ENCODE data around the gene GPX6. TPM values are rescaled to one million over a fixed set of nuclear protein-coding genes. Genes with fewer than 3 reads are reported as not detected.
A peak's percentile ranks its signal among the peaks of the same experiment; 100 is the strongest.

GPX6 gene
- total RNA-seq, 1 experiment from 2014 or later: not detected

- Histone ChIP-seq H2BK20ac (ENCODE audit: low read depth, low read length, poor library complexity, severe bottlenecking) (no peak overlapping the region), H4K91ac (ENCODE audit: insufficient read length, low read depth, low read length) (no peak overlapping the region), H3K4ac (ENCODE audit: low read depth, low read length) (no peak overlapping the region), H3K4me2 (ENCODE audit: insufficient read depth, insufficient read length, low read length) (peak overlapping the region; percentile 20), H3K27ac (ENCODE audit: insufficient read length, low read depth, low read length) (no peak overlapping the region), H3K23me2 (ENCODE audit: insufficient read length, low read depth, low read length, poor library complexity, severe bottlenecking) (no peaks in the 10 kb centered on the region), H2AFZ (ENCODE audit: low read length) (no peak overlapping the region), H3K56ac (ENCODE audit: insufficient read length, low read depth, low read length) (no peak overlapping the region), H3K4me1 (ENCODE audit: insufficient read depth, low read length) (no peaks in the 10 kb centered on the region), H3K18ac (ENCODE audit: insufficient read length, low read depth, low read length) (no peak overlapping the region), H3K79me1 (ENCODE audit: insufficient read depth, low read depth, low read length, poor library complexity, severe bottlenecking) (no peaks in the 10 kb centered on the region), H3K14ac (ENCODE audit: insufficient read depth, low read length) (peak overlapping the region; percentile 27; the same call in 1 of the 2 replicates), H2BK120ac (ENCODE audit: low read depth, low read length, poor library complexity, severe bottlenecking) (no peak overlapping the region), H2BK5ac (ENCODE audit: insufficient read length, low read length) (no peak overlapping the region), H2AK5ac (ENCODE audit: insufficient read length, low read length) (no peak overlapping the region), H4K8ac (replicated peaks; ENCODE audit: insufficient read length, low read depth, low read length) (no peak overlapping the region), H2BK15ac (ENCODE audit: low read depth, low read length) (no peak overlapping the region), H3T11ph (ENCODE audit: low read length) (no peak overlapping the region), H4K20me1 (ENCODE audit: control insufficient read depth, insufficient read depth, insufficient read length) (no peaks in the 10 kb centered on the region), H2BK12ac (ENCODE audit: insufficient read length, low read depth, low read length) (no peak overlapping the region), H3K9me3 (ENCODE audit: control insufficient read depth, low read depth, low read length) (no peaks in the 10 kb centered on the region), H3K23ac (ENCODE audit: insufficient read length, low read depth, low read length) (no peak overlapping the region), H3K79me2 (ENCODE audit: insufficient read depth, low read length) (no peaks in the 10 kb centered on the region), H3K9ac (ENCODE audit: extremely low read depth, insufficient read length, low read length) (peak overlapping the region; percentile 6), H4K5ac (ENCODE audit: insufficient read length, low read depth, low read length) (no peak overlapping the region), H3K27me3 (ENCODE audit: insufficient read depth, low read length) (no peaks in the 10 kb centered on the region; the same call in 1 of the 2 replicates)
- Mint-ChIP-seq H3K9me3 (no peaks in the 10 kb centered on the region), H3K27ac (peak overlapping the region in 1 of 3 experiments; percentile 32; a peak in 1 of 7 replicates), H3K4me1 (peaks cover 9 to 15% of the 10 kb centered on the region in 2 experiments), H3K36me3 (ENCODE audit: insufficient read depth in 1 of 3, low read depth in 3 of 3) (no peaks in the 10 kb centered on the region), H3K4me3 (peak overlapping the region in 1 of 2 experiments; percentile 1; a peak in 1 of 5 replicates), H3K27me3 (ENCODE audit: low read depth) (peaks cover 34% of the 10 kb centered on the region)
- TF ChIP-seq CTCF (conservative IDR thresholded peaks at IDR 0.05): no peak
- 100% methylated on average over 3 of the region's 25 CpGs for WGBS (ENCODE audit: extremely low coverage, insufficient read length, low lambda C conversion rate)
- DNase-seq: no peak
Measured at GRCh38 chr6:28553986-28554881, 38.6 kb upstream of the GPX6 start.

Data from H9 (cell line).